ENCODE results near the gene SMIM41.

Gene SMIM41

DNA sequence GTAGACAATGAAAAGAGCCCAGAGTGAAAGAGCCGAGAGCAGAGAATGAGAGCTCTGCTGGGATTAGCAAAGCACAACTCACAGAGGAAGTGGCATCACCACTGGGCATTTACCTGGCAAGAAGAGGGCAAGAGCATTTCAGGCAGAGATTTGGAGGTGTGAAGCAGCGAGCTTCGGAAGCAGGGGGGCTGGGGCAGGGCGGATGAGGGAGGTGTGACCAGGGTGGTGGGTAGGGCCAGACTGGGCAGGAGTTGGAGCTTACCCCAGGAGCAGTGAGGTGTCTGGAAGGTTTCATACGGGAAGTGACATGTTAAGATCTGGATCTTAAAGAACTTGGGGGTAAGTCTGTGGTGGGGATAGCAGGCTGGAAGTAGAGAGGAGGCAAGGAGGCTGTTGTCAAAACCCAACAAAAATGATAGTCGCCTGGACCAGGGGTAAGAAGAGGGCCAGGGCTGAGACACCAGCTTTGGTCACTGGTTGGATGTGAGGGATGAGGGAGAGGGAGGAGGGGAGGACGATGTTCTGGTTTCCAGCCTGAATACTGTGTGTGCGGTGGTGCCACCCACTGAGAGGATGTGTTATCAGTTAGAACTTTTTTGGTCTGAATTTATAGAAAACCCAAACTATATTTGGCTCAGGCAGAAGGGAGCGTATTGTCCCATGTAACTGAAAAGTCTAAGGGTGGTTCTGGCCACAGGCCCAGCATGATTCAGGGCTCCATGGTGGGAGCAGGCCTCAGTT is 5.2 kb downstream of the SMIM41 start:
- H3K4me3 ChIP-seq (ENCODE audit: insufficient read length, low read depth) = no peak overlapping the region
- no peak for DNase-seq (ENCODE audit: low read depth, low spot score)
- no peaks in the 10 kb centered on the region for H3K9me3 ChIP-seq (ENCODE audit: insufficient read depth, low read length)
- no peak overlapping the region for H3K9ac ChIP-seq (ENCODE audit: insufficient read length, low read depth)
- TF ChIP-seq SUZ12 (IDR thresholded peaks at IDR 0.05; ENCODE audit: extremely low read depth, insufficient read depth, insufficient read length) = no peak
- TF ChIP-seq YY1 (IDR thresholded peaks at IDR 0.05; ENCODE audit: insufficient read depth, insufficient read length) = no peak
- no peak for TF ChIP-seq ZNF274 (IDR thresholded peaks at IDR 0.05; ENCODE audit: low read depth, low read length)
- peaks cover 7% of the 10 kb centered on the region for H3K36me3 ChIP-seq (ENCODE audit: insufficient read depth, insufficient read length, low read length)
- no peaks in the 10 kb centered on the region for H3K27me3 ChIP-seq (ENCODE audit: insufficient read depth, insufficient read length)
- peaks cover 31% of the 10 kb centered on the region for H3K4me1 ChIP-seq (ENCODE audit: insufficient read depth, insufficient read length)

- Histone ChIP-seq H3K27me3 (ENCODE audit: insufficient read depth, insufficient read length) (no peaks in the 10 kb centered on the region), H3K4me1 (ENCODE audit: insufficient read depth, insufficient read length) (peaks cover 29% of the 10 kb centered on the region), H3K9me3 (ENCODE audit: insufficient read depth, low read length) (no peaks in the 10 kb centered on the region), H3K36me3 (ENCODE audit: insufficient read depth, insufficient read length, low read length) (no peaks in the 10 kb centered on the region), H3K9ac (ENCODE audit: insufficient read length, low read depth) (no peak overlapping the region), H3K4me3 (ENCODE audit: insufficient read length, low read depth) (no peak overlapping the region)
- TF ChIP-seq YY1 (IDR thresholded peaks at IDR 0.05; ENCODE audit: insufficient read depth, insufficient read length) (no peak), ZNF274 (IDR thresholded peaks at IDR 0.05; ENCODE audit: low read depth, low read length) (no peak), SUZ12 (IDR thresholded peaks at IDR 0.05; ENCODE audit: extremely low read depth, insufficient read depth, insufficient read length) (no peak)
- no peak for DNase-seq (ENCODE audit: low read depth, low spot score)
Observed at GRCh38 chr12:52085682-52086180, 6.2 kb downstream of the SMIM41 start.

- H3K36me3 ChIP-seq (ENCODE audit: insufficient read depth, insufficient read length, low read length) = no peaks in the 10 kb centered on the region
- H3K9ac ChIP-seq (ENCODE audit: insufficient read length, low read depth) = no peak overlapping the region
- no peak for TF ChIP-seq YY1 (IDR thresholded peaks at IDR 0.05; ENCODE audit: insufficient read depth, insufficient read length)
- DNase-seq (ENCODE audit: low read depth, low spot score) = no peak
- H3K4me3 ChIP-seq (ENCODE audit: insufficient read length, low read depth) = no peak overlapping the region
- H3K9me3 ChIP-seq (ENCODE audit: insufficient read depth, low read length) = no peaks in the 10 kb centered on the region
- H3K27me3 ChIP-seq (ENCODE audit: insufficient read depth, insufficient read length) = no peaks in the 10 kb centered on the region
- H3K4me1 ChIP-seq (ENCODE audit: insufficient read depth, insufficient read length) = peaks cover 24% of the 10 kb centered on the region
Observed at GRCh38 chr12:52086366-52086765, 6.9 kb downstream of the SMIM41 start.

DNA sequence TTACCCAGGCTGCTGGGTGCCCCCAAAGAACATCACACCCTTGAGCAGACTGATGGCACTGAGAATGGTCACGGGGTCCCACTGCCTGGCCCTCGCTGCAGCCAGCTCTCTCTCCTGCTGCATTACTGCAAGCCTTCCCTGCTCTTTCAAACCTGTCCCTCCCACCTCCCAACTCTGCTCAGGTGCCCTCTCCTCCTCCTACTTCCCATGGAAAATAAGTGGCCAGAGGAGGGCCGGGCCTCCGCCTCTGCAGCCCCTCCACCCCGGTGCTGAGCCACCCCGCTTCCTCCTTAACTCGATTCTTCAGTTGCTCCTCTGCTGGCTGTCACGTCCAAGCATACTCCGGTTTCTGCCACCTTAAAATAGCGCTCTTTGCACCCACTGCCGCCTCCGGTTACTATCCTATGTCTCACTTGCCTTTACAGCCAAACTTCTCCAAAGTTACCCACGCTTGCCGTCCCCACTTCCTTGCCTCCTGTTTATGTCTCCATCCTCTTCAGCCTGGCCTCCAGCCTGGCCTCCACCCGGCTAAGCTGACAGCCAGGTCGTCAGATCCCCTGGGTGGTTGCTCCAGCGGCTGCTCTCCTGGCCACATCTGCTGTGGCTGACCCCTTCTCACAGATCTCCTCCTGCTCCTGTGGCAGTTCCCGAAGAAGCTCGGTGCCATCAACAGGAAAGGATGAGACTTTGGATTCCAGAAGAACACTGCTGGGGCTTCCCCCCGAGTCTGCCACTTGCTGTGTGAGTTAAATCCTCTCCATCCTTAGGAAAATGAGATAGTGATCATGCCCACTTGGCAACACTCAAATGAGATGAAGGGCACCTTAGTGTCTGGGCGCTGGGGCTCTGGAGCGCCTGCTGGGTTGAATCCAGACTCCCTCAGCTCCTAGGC is 7.7 kb downstream of the SMIM41 start:
- Histone ChIP-seq H3K4me3 (ENCODE audit: insufficient read length, low read depth) (no peak overlapping the region), H3K4me1 (ENCODE audit: insufficient read depth, insufficient read length) (peaks cover 17% of the 10 kb centered on the region), H3K36me3 (ENCODE audit: insufficient read depth, insufficient read length, low read length) (no peaks in the 10 kb centered on the region), H3K9me3 (ENCODE audit: insufficient read depth, low read length) (no peaks in the 10 kb centered on the region), H3K27me3 (ENCODE audit: insufficient read depth, insufficient read length) (no peaks in the 10 kb centered on the region), H3K9ac (ENCODE audit: insufficient read length, low read depth) (no peak overlapping the region)
- DNase-seq (ENCODE audit: low read depth, low spot score) = no peak
- TF ChIP-seq ZNF274 (IDR thresholded peaks at IDR 0.05; ENCODE audit: low read depth, low read length) = no peak
- TF ChIP-seq SUZ12 (IDR thresholded peaks at IDR 0.05; ENCODE audit: extremely low read depth, insufficient read depth, insufficient read length) = no peak
- TF ChIP-seq YY1 (IDR thresholded peaks at IDR 0.05; ENCODE audit: insufficient read depth, insufficient read length) = no peak

GRCh38 chr12:52087961-52088820 is 8.7 kb downstream of the SMIM41 start:
- TF ChIP-seq ZNF274 (IDR thresholded peaks at IDR 0.05; ENCODE audit: low read depth, low read length) = no peak
- TF ChIP-seq YY1 (IDR thresholded peaks at IDR 0.05; ENCODE audit: insufficient read depth, insufficient read length) = no peak
- no peak for TF ChIP-seq SUZ12 (IDR thresholded peaks at IDR 0.05; ENCODE audit: extremely low read depth, insufficient read depth, insufficient read length)
- Histone ChIP-seq H3K4me3 (ENCODE audit: insufficient read length, low read depth) (no peak overlapping the region), H3K9ac (ENCODE audit: insufficient read length, low read depth) (no peak overlapping the region), H3K27me3 (ENCODE audit: insufficient read depth, insufficient read length) (no peaks in the 10 kb centered on the region), H3K36me3 (ENCODE audit: insufficient read depth, insufficient read length, low read length) (no peaks in the 10 kb centered on the region), H3K4me1 (ENCODE audit: insufficient read depth, insufficient read length) (peaks cover 8% of the 10 kb centered on the region), H3K9me3 (ENCODE audit: insufficient read depth, low read length) (no peaks in the 10 kb centered on the region)
- no peak for DNase-seq (ENCODE audit: low read depth, low spot score)

DNA sequence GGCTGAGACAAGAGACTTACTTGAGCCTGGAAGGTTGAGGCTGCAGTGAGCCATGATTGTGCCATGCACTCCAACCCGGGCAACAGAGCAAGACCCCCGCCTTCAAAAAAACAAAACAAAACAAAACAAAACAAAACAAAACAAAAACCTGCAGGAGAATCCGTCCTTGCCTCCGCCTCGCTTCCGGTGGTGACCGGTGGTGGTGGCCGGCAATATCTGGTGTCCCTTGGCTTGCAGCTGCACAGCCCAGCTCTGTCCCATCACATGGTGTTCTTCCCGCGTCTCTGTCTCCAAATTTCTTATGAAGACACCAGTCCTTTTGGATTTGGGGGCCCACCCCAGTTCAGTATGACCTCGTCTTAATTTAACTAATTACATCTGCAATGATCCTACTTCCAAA is 10.0 kb downstream of the SMIM41 start:
- no peaks in the 10 kb centered on the region for H3K36me3 ChIP-seq (ENCODE audit: insufficient read depth, insufficient read length, low read length)
- TF ChIP-seq SUZ12 (IDR thresholded peaks at IDR 0.05; ENCODE audit: extremely low read depth, insufficient read depth, insufficient read length) (no peak), YY1 (IDR thresholded peaks at IDR 0.05; ENCODE audit: insufficient read depth, insufficient read length) (no peak), ZNF274 (IDR thresholded peaks at IDR 0.05; ENCODE audit: low read depth, low read length) (no peak)
- DNase-seq (ENCODE audit: low read depth, low spot score) = no peak

More for the DNA sequence above, 10.0 kb downstream of the SMIM41 start:
- Histone ChIP-seq H3K9me3 (ENCODE audit: insufficient read depth, low read length) (no peaks in the 10 kb centered on the region), H3K27me3 (ENCODE audit: insufficient read depth, insufficient read length) (no peaks in the 10 kb centered on the region), H3K4me1 (ENCODE audit: insufficient read depth, insufficient read length) (peaks cover 5% of the 10 kb centered on the region), H3K4me3 (ENCODE audit: insufficient read length, low read depth) (no peak overlapping the region), H3K9ac (ENCODE audit: insufficient read length, low read depth) (no peak overlapping the region)
